HG03045 (cell line): ENCODE measurements around the gene DDX51.

Experiments used
- ATAC-seq: cut with Tn5 transposase; IDR thresholded peaks from one replicate; pipeline ENCODE4 v1.9.1; 2021; ENCODE audit warnings: mild to moderate bottlenecking, moderate library complexity; ENCODE audit not compliant: unreplicated experiment

DDX51 gene

GRCh38 chr12:132094269-132094891 lies 49.7 kb downstream of the DDX51 start:
- ATAC-seq, result no peak

GRCh38 chr12:132089407-132089910 lies 54.7 kb downstream of the DDX51 start:
- no peak for ATAC-seq
